ENCODE data around the gene BBX.

GRCh38 chr3:107594870-107595269 lies 72.1 kb downstream of the BBX start:
- TF ChIP-seq EZH2 (IDR thresholded peaks at IDR 0.05; ENCODE audit: borderline replicate concordance, low read length) (no peak), CTCF (conservative IDR thresholded peaks at IDR 0.05 in 1 of 2, IDR thresholded peaks at IDR 0.05 in 1 of 2; ENCODE audit: extremely low read depth in 1 of 2, insufficient read depth in 1 of 2, low read depth in 1 of 2, low read length in 2 of 2) (no peak)

All from mammary epithelial cell (primary cell).